ENCODE data around the gene DCTN3. TPM values are rescaled to one million over a fixed set of nuclear protein-coding genes. Genes with fewer than 3 reads are reported as not detected.
A peak's percentile ranks its signal among the peaks of the same experiment; 100 is the strongest.

DCTN3 gene
- total and polyA plus RNA-seq, 2 experiments from 2014 or later, result 12.9 to 17.9 TPM

DNA sequence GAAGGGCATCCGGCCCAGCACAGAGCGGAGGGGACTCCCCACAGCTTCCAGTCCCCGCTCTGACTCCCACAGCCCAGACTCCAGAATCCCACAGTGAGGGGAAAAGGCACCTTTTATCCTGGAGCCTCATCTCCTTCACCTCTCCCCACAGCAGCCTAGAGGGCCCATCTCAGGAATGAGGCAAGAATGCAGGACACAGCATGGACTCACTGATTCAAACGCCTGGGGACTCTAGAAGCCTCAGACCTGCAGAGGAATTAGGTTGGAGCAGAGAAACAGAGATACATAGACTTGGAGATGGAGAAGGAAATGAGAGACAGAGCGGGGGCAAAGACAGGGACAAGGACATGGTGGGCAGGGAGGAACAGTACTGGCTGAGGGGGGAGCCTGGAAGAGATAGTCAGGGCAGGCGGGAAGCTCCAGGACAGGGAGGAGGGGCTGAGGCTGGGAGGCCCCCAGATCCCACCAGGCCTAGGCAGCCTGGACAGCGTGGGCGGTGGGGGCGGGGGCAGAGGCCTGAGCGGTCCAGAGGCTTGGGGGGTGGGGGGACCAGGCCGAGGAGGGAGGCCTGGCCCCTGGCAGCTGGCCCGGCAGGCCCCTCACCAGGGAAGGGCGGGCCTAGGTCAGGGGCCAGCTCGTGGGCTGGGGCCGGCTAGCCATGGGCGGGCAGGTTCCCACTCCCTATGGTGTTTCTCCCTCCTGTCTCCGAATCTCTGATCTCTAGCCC is 46.5 kb downstream of the DCTN3 start:
- Histone ChIP-seq H2AFZ (no peak overlapping the region), H3K4me2 (no peak overlapping the region; the same call in 1 of the 2 replicates), H3K9me2 (ENCODE audit: insufficient read depth) (no peaks in the 10 kb centered on the region), H3K36me3 (ENCODE audit: insufficient read depth) (no peaks in the 10 kb centered on the region), H3K4me1 (ENCODE audit: insufficient read depth) (peaks cover 36% of the 10 kb centered on the region), H3K27ac (ENCODE audit: low read depth) (no peak overlapping the region), H4K20me1 (replicated peaks; ENCODE audit: insufficient read depth) (peaks cover 7% of the 10 kb centered on the region; the same call in 1 of the 2 replicates), H3K79me2 (replicated peaks; ENCODE audit: insufficient read depth) (no peaks in the 10 kb centered on the region), H3K27me3 (ENCODE audit: insufficient read depth) (peaks cover 33% of the 10 kb centered on the region), H3K4me3 (no peak overlapping the region), H3F3A (replicated peaks; ENCODE audit: low read depth) (peaks cover 11% of the 10 kb centered on the region; the same call in 1 of the 2 replicates)
- H3K27me3 Mint-ChIP-seq (ENCODE audit: insufficient read depth, low read depth, poor library complexity), result peaks cover 38% of the 10 kb centered on the region
- H3K27ac Mint-ChIP-seq, result no peak overlapping the region
- H3K9me3 Mint-ChIP-seq, result no peaks in the 10 kb centered on the region
- TF ChIP-seq, protein P1, sequence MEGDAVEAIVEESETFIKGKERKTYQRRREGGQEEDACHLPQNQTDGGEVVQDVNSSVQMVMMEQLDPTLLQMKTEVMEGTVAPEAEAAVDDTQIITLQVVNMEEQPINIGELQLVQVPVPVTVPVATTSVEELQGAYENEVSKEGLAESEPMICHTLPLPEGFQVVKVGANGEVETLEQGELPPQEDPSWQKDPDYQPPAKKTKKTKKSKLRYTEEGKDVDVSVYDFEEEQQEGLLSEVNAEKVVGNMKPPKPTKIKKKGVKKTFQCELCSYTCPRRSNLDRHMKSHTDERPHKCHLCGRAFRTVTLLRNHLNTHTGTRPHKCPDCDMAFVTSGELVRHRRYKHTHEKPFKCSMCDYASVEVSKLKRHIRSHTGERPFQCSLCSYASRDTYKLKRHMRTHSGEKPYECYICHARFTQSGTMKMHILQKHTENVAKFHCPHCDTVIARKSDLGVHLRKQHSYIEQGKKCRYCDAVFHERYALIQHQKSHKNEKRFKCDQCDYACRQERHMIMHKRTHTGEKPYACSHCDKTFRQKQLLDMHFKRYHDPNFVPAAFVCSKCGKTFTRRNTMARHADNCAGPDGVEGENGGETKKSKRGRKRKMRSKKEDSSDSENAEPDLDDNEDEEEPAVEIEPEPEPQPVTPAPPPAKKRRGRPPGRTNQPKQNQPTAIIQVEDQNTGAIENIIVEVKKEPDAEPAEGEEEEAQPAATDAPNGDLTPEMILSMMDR (conservative IDR thresholded peaks at IDR 0.05; ENCODE audit: low read depth in 2 of 2), result no peak
- TF ChIP-seq JUNB (IDR thresholded peaks at IDR 0.05; ENCODE audit: unreplicated experiment), result no peak
- H3K4me3 Mint-ChIP-seq, result no peak overlapping the region
- peaks cover 46% of the 10 kb centered on the region for H3K4me1 Mint-ChIP-seq
- DNase-seq (ENCODE audit: low spot score), result peak; percentile 37
- ATAC-seq, result peak; percentile 8; the same call in 2 of the 3 replicates
- no peaks in the 10 kb centered on the region for H3K36me3 Mint-ChIP-seq (ENCODE audit: low read depth)

DNA sequence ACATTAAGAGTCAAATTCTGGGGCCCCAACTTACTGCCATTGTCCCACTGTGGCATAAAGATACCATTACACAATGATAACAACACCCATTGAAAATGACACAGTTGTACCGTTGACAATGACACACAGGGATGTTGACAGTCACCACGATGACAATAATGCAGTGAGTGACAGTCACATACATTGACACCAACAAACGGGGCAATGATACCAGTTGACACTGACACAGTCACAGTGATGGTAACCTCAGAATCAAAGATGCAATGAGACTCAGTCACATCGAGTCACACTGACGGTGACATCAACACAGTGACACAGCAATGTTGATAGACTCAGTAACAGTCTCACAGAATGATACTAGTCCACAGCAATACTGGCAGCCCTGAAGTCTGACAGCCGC is 47.7 kb downstream of the DCTN3 start:
- no peak overlapping the region for H3K27ac ChIP-seq (ENCODE audit: low read depth)
- no peak overlapping the region for H3K27ac Mint-ChIP-seq
- H3K9me2 ChIP-seq (ENCODE audit: insufficient read depth), result no peaks in the 10 kb centered on the region
- H3K27me3 ChIP-seq (ENCODE audit: insufficient read depth), result peaks cover 23% of the 10 kb centered on the region
- H3F3A ChIP-seq (replicated peaks; ENCODE audit: low read depth), result peaks cover 11% of the 10 kb centered on the region; the same call in 1 of the 2 replicates
- peaks cover 39% of the 10 kb centered on the region for H3K27me3 Mint-ChIP-seq (ENCODE audit: insufficient read depth, low read depth, poor library complexity)
- H3K79me2 ChIP-seq (replicated peaks; ENCODE audit: insufficient read depth), result no peaks in the 10 kb centered on the region
- no peak overlapping the region for H2AFZ ChIP-seq
- H3K36me3 ChIP-seq (ENCODE audit: insufficient read depth), result no peaks in the 10 kb centered on the region
- H3K4me3 ChIP-seq, result no peak overlapping the region
- H3K4me1 Mint-ChIP-seq, result peaks cover 51% of the 10 kb centered on the region
- DNase-seq (ENCODE audit: low spot score) (no peak), ATAC-seq (no peak)
- no peak overlapping the region for H3K4me2 ChIP-seq
- H3K36me3 Mint-ChIP-seq (ENCODE audit: low read depth), result no peaks in the 10 kb centered on the region
- H3K4me1 ChIP-seq (ENCODE audit: insufficient read depth), result peaks cover 35% of the 10 kb centered on the region
- H4K20me1 ChIP-seq (replicated peaks; ENCODE audit: insufficient read depth), result peaks cover 7% of the 10 kb centered on the region; the same call in 1 of the 2 replicates
- H3K9me3 Mint-ChIP-seq, result no peaks in the 10 kb centered on the region
- H3K4me3 Mint-ChIP-seq, result no peak overlapping the region
- TF ChIP-seq ZNF331 (CRISPR knock-in tag; IDR thresholded peaks at IDR 0.05; ENCODE audit: low read depth) (no peak), EZH2phosphoT487 (IDR thresholded peaks at IDR 0.05; ENCODE audit: unreplicated experiment) (no peak), JUNB (IDR thresholded peaks at IDR 0.05; ENCODE audit: unreplicated experiment) (no peak), POLR2AphosphoS5 (IDR thresholded peaks at IDR 0.05; ENCODE audit: low read depth) (no peak), CREB1 (CRISPR knock-in tag; IDR thresholded peaks at IDR 0.05; ENCODE audit: low read depth) (no peak), EZH2 (IDR thresholded peaks at IDR 0.05; ENCODE audit: low read depth, unreplicated experiment) (no peak), NANOG (IDR thresholded peaks at IDR 0.05; ENCODE audit: borderline replicate concordance) (no peak), STAT1 (IDR thresholded peaks at IDR 0.05; ENCODE audit: unreplicated experiment) (no peak), ZNF114 (CRISPR knock-in tag; IDR thresholded peaks at IDR 0.05) (no peak)
- TF ChIP-seq, protein P2, sequence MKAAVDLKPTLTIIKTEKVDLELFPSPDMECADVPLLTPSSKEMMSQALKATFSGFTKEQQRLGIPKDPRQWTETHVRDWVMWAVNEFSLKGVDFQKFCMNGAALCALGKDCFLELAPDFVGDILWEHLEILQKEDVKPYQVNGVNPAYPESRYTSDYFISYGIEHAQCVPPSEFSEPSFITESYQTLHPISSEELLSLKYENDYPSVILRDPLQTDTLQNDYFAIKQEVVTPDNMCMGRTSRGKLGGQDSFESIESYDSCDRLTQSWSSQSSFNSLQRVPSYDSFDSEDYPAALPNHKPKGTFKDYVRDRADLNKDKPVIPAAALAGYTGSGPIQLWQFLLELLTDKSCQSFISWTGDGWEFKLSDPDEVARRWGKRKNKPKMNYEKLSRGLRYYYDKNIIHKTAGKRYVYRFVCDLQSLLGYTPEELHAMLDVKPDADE (IDR thresholded peaks at IDR 0.05), result no peak
- TF ChIP-seq, protein P3, sequence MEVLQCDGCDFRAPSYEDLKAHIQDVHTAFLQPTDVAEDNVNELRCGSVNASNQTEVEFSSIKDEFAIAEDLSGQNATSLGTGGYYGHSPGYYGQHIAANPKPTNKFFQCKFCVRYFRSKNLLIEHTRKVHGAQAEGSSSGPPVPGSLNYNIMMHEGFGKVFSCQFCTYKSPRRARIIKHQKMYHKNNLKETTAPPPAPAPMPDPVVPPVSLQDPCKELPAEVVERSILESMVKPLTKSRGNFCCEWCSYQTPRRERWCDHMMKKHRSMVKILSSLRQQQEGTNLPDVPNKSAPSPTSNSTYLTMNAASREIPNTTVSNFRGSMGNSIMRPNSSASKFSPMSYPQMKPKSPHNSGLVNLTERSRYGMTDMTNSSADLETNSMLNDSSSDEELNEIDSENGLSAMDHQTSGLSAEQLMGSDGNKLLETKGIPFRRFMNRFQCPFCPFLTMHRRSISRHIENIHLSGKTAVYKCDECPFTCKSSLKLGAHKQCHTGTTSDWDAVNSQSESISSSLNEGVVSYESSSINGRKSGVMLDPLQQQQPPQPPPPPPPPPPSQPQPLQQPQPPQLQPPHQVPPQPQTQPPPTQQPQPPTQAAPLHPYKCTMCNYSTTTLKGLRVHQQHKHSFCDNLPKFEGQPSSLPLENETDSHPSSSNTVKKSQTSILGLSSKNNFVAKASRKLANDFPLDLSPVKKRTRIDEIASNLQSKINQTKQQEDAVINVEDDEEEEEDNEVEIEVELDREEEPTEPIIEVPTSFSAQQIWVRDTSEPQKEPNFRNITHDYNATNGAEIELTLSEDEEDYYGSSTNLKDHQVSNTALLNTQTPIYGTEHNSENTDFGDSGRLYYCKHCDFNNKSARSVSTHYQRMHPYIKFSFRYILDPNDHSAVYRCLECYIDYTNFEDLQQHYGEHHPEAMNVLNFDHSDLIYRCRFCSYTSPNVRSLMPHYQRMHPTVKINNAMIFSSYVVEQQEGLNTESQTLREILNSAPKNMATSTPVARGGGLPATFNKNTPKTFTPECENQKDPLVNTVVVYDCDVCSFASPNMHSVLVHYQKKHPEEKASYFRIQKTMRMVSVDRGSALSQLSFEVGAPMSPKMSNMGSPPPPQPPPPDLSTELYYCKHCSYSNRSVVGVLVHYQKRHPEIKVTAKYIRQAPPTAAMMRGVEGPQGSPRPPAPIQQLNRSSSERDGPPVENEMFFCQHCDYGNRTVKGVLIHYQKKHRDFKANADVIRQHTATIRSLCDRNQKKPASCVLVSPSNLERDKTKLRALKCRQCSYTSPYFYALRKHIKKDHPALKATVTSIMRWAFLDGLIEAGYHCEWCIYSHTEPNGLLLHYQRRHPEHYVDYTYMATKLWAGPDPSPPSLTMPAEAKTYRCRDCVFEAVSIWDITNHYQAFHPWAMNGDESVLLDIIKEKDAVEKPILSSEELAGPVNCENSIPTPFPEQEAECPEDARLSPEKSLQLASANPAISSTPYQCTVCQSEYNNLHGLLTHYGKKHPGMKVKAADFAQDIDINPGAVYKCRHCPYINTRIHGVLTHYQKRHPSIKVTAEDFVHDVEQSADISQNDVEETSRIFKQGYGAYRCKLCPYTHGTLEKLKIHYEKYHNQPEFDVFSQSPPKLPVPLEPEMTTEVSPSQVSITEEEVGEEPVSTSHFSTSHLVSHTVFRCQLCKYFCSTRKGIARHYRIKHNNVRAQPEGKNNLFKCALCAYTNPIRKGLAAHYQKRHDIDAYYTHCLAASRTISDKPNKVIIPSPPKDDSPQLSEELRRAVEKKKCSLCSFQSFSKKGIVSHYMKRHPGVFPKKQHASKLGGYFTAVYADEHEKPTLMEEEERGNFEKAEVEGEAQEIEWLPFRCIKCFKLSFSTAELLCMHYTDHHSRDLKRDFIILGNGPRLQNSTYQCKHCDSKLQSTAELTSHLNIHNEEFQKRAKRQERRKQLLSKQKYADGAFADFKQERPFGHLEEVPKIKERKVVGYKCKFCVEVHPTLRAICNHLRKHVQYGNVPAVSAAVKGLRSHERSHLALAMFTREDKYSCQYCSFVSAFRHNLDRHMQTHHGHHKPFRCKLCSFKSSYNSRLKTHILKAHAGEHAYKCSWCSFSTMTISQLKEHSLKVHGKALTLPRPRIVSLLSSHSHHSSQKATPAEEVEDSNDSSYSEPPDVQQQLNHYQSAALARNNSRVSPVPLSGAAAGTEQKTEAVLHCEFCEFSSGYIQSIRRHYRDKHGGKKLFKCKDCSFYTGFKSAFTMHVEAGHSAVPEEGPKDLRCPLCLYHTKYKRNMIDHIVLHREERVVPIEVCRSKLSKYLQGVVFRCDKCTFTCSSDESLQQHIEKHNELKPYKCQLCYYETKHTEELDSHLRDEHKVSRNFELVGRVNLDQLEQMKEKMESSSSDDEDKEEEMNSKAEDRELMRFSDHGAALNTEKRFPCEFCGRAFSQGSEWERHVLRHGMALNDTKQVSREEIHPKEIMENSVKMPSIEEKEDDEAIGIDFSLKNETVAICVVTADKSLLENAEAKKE (CRISPR knock-in tag; IDR thresholded peaks at IDR 0.05), result no peak

All from GM23338 (cell line).